ENCODE measurements around the gene RSPH1. TPM values are rescaled to one million over a fixed set of nuclear protein-coding genes. Genes with fewer than 3 reads are reported as not detected.

RSPH1 gene
- polyA plus RNA-seq, 10 donors = 0.16 to 0.55 (median 0.37) TPM; not detected in 3

DNA sequence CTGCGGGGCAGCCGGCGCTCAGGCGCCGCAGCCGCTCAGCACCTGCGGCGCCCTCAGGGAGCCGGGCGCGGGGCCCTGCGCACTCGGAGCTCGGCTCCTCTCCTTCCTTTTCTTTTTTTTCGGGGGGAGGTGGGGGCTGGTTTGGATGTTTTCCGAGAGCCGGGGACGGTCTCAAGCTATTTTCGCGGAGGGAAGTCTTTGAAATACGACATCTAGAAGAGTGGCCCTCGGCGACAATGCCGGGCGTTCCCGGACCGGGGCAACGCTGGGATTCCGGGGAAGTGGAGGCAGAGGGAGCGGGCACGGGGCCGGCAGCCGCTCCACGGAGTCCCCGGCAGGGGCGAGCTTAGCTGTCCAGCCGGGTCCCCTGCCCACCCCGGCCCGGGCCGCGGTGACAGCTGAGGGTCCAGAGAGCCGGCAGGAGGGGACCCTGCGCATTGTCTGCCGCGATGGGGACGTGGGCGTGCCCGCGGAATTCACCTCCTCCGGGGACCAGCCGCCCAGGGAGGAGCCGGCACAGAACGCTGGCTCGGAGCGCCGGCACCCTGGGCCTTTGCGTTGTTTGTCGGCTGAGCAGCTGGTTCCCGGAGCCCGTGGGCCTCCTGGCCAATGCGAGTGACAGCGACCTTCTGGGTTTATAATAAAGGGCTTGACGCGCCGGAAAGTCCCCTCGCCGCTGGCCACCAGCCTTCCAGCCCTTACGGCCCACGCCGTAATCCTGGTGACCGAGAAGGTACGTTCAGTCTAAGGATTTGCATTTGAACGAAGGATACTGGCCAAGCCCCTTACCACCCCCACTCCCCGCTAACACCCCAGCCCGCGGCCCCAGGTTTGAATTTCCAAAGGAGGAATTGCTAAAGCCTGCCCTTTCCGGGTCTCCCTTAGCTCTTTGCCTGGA, 18.2 kb upstream of the RSPH1 start:
- peak in 2 of 3 donors; percentile 30 to 57 for DNase-seq

DNA sequence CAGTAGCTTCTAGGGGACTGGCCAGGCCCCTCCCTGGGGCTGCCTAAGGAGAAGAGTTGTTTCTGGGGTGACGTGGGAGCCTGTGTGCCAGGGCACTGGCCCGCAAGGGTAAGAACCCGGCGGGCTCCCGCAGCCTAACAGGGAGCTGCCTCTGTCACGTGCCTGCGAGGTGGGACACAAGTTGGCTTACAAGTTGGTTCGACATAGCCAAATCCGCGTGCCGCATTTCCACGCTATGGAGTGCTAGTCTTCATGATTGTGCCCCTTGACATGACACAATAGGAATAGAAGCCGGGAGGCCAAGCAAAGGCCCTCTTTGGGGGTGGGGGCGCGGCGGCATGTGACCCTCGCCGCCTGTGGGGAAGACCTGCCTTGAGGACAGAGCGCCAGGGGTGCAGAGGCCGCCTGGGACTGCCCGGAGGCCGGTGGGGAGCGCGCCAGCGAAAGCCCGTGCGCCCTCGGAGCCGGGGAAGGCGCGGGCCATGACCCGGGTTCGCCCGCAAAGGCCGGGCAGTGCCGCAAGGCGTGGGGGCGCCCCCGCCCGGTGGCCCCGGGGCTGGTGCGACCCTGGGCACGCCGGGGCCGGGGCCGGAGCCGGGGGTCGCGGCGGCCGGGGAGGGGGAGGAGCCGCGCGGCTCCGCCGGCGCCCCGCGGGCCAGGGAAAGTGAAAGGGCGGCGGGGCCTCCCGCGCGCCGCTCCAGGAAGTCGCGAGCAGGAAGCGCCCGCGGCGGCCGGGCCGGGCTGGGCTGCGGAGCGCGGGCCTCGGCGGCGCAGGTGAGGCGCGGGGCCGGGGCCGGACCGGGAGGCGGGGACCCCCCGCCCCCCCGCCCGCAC, 17.3 kb upstream of the RSPH1 start, which contains the start of gene SLC37A1:
SLC37A1 (plus strand) TSS at position 702 of the 834 bp plus-strand sequence. CDS start 4,603 bp downstream, outside the sequence.
- peak in 2 of 3 donors; percentile 38 for DNase-seq

DNA sequence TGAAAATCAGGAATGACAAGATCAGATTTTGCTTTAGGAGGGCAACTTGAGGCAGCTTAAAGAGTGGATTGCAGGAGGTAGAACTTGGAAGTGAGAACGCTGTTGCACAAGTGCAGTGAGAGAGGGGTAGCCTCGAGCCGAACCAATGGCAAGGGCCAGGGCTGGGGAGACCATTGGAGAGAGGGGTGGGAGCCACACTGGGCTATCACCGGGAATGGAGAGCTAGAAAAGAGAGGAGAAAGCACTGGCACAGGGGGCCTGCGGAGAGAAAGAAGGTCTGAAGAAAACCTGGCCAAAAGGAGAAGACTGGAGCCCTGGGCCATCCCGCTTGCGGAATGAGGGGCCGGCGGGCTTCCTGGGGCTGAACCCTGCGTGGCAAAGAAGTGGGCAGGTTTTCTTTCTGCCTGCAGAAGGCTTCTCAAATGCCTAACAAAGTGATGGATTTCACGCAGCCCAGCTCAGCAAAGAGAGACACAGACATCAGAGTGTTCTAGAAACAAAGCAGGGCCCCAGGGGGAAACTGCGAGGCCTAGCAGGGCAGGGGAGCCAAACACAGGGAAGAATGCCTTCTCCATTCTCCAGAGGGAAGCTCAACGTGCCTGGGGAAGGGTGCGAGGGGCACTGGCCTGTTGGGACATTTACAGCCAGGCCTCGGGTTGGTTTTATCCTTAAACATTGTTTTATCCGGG, 16.5 kb upstream of the RSPH1 start:
- DNase-seq = no peak

DNA sequence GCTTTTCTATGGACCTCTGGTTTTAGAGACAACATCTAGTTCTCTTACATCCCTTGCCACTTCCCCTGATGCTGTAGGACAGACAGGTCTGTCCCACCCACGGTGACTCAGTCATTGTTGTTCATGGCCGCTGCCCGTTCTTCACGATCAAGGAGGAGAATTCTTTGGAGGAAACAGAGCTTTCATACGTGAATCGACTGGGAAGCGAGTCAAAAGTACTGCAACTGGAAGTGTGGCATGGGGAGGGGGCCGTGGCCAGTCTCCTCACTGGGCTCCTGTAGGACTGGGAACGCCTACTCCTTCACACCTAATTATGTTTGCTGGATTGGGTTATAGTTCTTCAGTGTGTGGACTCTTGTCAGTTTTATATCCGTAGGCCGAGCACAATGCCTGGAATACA, 13.2 kb upstream of the RSPH1 start:
- DNase-seq = no peak

DNA sequence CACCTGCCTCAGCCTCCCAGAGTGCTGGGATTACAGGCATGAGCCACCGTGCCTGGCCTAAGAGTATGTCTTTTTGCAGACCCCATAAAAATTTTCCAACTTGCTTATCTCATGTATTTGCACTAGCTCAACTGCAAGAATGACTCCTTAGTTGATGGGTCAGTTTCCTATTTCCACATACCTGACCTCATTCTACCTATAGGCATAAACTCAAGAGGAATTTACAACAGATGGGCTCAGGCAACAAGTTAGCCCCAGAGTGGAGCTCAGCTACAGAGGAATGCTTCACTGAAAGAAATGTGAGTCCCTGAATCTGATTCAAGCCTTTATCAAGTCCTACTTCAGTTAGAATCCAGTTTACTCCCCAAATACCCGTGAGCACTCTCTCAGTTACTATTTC, 12.3 kb upstream of the RSPH1 start:
- no peak for DNase-seq

DNA sequence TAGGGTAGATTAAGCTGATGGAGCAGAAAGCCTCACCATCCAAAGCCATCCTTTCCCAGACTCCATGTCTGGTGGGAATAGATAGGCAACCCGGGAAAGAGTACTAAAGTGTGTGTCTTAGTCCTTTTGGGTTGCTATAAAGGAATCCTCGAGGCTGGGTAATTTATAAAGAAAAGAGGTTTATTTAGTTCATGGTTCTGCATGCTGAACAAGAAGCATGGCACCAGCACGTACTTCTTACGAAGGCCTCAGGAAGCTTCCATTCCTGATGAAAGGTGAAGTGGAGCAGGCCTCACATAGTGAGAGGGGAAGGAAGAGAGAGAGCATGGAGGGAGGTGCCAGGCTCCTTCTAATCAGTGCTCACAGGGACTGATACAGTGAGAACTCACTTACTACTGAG, 11.4 kb upstream of the RSPH1 start:
- no peak for DNase-seq

DNA sequence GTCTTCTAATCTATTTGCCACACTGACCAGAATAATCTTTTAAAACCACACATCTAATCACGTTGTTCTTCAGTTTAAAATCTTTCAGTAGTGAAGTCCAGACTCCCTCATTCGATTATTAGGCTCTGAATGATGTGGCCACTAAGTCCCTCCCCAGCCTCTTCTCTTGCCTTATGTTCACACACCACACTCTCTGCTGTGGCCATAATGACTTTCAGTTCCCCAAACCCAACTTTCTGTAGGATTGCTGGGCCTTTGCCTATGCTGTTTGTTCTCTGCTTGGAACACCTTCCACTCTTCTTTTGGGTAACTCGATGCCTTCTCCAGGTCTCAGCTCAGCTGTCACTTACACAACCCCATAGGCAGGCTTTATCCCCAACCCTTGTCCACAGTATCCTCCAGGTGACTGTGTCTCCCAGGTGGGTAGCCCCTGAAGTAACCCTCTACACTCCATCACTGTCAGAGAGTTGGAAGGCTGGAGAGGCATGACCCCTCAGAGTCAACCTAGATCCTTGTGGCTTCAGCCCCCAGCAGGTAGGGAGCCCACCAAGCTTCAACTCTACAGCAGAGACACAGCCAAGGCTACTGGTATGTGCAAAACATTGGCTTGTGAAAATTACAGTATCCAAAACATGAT, 9.2 kb upstream of the RSPH1 start:
- no peak for DNase-seq

DNA sequence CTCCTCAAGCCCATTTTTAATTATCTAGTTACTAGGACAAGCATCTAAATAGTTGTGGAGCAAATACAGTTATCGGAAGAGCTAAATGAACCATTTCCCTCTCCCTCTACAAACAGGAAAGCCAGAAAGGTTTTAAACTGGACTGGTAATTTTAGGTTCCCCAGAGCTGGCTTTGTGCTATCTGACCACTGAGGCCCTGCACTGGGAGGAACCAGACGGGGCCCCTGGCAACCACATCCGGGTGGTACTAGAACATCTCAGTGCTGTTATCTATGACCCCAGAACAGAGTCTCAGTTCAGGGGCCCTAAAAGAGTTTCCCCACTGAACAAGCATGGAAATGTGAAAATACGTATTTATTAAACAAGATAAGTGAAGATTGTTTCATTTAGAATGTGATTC, 7.7 kb upstream of the RSPH1 start:
- no peak for DNase-seq

DNA sequence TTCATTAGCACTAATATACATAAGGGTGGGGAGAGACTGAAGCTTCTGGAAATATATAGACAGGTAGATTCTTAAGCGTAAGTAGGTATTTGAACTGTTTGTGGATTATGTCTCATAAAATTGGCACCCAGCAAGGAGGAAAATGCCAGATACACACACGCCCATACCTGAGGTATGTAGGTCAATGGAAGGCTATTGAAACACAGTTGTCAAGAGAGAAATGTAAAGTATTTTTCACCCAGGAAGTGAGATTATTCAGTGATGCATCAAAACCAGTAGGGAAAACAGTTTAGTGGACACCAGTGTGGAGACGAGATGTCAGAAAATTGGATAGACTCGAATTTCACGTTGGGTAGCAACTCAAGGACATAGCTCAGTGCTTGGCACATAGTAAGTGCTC, 4.7 kb upstream of the RSPH1 start:
- no peak for DNase-seq

DNA sequence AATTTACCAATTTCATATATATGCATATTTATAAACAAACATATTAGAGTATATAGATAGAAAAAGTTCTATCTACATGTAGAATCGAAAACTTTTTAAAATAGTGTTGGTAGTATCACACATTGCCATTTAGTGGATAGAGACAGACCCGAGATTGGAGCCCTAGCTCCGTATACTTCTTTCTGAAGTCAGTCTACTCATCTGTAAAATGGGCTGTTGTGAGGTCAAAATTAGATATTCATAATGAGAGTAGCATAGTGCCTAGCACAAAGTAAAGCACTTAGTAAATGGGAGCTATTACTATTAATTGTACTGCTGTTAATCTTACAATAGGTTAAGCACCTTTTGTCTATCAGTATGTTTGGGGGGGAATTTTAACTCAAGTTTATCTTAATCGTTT, 4.2 kb upstream of the RSPH1 start:
- DNase-seq = no peak

DNA sequence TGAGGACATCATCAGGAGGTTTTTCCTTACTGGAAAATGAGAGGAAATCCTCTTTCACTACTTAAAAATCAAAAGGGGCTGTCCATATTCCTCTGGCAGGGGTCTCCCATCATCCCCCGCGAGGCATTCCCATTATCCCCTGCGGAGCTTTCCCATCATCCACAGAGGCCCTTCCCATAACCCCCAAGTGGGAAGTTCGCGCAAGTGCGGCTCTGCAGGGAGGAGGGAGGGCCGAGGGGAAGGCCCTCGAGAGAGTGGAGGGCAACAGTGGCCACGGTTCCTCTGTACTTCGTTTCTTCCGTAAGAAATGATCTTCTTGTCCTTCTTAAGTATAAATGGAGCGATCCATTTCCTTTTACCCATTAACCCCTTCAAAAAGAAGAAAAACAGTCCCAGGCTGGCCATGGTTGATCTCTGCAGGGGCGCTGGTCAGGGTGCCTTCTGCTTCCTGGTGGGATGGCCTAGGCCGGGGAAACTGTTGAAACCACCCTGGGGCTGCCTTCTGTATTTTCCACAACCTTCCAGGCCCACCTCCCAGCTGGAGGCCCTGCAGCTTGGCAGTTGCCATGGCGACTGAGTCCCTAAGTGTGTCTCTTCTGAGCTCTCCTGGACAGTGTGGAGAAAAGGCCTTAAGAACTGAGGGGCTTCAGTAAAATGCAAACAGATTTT, 3.6 kb upstream of the RSPH1 start:
- DNase-seq = no peak

DNA sequence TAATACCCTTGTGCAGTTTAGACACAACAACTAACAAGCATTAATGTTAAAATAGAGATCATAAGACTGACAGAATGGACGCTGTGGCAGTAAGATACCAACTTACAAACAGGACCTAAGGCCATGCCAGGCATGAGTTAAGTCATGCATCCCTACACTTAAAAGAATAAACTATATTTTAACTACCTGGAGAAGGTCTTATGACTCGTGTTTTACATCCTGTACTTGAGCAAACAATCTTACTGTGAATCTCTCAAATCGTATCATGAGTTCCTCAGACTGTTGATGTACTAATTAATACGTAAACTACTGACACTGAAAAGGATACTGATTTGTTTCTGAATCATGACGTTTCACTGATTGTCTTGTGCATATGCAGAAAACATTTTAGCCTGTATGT, 2.0 kb upstream of the RSPH1 start:
- no peak for DNase-seq

DNA sequence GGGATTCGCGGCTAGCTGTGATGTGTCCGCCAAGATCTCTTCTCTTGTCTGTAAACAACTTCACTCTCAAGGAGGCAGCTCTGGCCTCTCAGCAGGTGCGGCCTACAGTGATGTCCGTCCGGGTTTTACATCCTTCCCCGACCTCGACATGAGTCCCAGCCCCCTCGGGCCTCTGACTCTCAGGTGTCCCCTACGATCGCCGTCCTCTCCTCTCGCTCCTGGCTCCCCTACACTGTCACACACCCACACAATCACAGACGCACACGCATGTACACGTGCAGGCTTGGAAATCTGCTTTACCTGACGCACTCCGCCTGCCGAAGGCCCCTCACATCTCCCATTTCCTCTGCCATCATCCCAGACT, 797 bp upstream of the RSPH1 start:
- DNase-seq = no peak

DNA sequence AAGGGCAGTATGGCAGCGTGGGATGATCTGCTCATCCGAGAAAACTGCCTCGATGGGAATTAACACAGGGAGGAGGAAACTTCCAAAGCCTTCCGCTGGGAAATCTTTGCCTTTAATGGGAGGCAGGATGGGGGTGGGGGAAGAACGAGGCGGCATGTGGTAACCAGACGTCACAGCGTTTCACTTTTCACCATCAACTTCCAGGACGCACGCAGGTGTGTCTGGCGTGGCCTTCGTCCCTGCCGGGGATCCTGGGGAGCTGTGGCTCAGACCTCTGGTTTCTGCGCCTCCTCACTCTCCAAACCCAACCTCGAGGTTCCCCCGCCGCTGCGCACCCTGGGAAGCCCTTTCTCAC, 282 bp downstream of the RSPH1 start:
- DNase-seq = no peak

DNA sequence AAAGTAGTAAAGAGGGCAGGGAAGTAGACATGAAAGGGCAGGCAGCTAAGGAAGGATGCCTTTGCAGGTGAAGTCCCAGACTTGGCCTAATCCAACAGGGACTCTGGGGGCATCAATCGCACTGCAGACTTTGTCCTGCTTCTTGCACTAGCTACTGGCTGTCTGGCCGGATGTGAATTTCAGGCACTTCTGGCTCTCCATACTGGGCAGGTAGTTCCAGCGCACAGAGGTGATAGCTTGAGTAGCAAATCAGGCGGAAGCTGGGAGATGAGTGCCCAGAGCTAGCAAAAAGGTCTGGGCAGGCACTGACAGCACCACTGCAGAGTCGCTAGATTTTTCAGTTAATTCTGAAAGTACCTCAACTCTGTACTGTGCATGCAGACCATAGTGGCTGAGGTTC, 997 bp downstream of the RSPH1 start:
- DNase-seq = no peak

DNA sequence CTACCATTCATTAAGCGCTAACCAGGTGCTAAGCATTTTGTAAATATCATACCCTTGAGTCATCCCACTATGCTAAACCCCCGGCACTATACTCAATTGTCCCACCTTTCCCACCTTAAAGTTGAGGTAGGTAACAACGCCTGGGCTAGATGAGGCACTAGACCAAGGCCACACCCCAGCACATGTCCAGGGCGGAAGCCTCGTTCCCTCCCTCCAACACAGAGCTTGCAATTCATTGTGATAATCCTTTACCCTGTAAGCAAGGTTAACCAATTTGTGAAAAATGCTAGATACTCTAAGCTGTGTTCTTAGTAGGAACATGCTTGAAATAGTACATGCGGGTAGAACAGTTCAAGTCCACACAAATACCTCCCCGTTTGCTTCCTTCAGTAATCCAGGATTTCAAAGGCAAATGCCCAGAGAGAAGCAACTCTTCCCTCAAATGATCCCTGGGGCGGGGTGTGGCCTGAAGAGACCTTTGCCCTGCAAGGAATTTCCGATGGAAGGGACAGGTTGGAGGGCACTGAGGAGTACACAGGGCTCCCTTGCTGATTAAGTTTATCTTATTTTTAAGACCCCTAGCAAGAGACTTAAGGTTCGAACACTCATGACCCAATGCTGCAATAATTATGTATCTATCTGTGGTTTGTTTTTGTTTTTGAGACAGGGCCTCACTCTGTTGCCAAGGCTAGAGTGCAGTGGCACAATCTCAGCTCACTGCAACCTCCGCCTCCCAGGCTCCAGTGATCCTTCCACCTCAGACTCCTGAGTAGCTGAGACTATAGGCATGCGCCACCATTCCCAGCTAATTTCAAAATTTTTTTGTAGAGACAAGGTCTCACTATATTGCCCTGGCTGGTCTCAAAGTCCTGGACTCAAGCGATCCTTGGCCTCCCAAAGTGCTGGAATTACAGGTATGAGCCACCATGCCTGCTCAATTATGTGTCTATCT, 2.6 kb downstream of the RSPH1 start:
- no peak for DNase-seq

DNA sequence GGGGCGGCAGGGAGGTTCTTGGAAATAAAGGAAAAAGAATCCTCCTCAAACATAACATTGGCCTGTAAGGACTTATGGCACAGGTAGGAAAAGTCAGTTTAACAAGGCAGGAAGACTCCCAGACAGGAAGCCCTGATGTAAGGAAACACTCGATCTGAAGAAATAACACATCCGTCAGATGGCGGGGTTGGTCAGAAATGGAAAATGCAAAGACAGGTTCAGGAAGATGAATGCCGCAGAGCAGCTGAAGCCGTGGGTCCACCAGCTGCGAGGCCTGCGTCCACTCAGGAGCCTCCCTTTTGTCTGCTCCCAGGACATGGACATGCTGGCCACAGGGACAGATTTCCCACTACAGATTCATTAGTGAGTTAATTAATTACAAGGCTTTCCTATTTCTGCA, 3.8 kb downstream of the RSPH1 start:
- no peak for DNase-seq

DNA sequence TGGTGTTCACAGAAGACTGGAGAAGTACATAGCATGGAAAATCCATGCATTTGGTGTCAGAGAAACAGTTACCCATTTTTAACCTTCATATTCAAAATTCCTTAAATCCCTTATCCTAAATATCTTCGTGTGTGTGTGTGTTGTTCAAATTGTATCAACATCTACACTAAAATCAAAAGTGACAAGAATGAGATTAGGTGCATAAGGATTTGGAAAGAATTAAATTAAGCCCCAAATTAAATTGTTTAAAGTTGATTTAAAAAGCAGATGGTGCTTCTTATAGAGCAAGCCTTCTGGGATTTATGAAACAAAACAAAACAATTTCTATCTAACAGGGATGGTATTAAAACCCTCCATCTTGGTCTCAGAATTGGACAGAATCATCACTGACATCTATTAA, 4.7 kb downstream of the RSPH1 start:
- no peak for DNase-seq

DNA sequence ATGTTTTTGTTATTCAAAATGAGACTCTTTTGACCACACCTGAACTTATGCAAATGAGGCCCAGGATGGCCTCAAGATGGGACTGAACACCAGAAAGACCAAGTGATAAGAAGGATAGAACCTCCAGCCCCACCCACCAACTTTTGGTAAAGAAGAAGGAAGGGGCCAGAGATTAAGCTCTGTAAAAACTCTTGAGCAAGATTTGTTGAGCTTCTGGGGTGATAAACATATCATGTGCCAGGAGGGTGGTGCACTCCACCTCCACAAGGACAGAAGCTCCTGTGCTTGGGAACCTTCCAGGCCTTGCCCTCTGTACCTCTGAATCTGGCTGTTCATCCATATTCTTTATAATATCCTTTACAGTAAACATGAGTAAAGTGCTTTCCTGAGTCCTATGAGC, 5.3 kb downstream of the RSPH1 start:
- no peak for DNase-seq

DNA sequence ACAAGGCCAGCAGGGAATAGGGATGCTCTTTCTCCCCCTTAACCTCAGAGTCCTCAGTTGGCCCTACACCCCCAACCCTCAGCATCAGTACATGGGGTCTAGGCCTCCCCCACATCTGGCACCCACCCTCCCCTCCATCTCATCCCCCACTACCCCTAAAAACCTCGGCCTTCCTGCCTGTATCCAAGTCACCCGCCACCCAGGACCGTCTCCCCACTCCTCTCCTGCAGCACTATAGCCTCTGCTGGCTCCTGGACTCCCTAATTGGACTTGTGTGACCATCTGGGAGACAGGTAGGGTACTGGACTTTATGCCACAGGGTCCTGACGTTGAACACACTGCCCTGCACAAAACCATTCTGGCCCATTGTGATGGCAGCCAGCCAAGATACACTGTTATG, 6.0 kb downstream of the RSPH1 start:
- no peak for DNase-seq

All from muscle of back (tissue), 11 donors.